NCI-H2171 (cell line): ENCODE measurements around the gene MRTFB.
"Not testable (repeated sequence)": the region's sequence is repeated elsewhere in the genome, so short reads cannot be mapped to it uniquely, and the experiment has no call there.

Experiments
- DNase-seq: peaks from one replicate; lab custom pipeline; 2025; lab: John Stamatoyannopoulos, UW

MRTFB gene, protein sequence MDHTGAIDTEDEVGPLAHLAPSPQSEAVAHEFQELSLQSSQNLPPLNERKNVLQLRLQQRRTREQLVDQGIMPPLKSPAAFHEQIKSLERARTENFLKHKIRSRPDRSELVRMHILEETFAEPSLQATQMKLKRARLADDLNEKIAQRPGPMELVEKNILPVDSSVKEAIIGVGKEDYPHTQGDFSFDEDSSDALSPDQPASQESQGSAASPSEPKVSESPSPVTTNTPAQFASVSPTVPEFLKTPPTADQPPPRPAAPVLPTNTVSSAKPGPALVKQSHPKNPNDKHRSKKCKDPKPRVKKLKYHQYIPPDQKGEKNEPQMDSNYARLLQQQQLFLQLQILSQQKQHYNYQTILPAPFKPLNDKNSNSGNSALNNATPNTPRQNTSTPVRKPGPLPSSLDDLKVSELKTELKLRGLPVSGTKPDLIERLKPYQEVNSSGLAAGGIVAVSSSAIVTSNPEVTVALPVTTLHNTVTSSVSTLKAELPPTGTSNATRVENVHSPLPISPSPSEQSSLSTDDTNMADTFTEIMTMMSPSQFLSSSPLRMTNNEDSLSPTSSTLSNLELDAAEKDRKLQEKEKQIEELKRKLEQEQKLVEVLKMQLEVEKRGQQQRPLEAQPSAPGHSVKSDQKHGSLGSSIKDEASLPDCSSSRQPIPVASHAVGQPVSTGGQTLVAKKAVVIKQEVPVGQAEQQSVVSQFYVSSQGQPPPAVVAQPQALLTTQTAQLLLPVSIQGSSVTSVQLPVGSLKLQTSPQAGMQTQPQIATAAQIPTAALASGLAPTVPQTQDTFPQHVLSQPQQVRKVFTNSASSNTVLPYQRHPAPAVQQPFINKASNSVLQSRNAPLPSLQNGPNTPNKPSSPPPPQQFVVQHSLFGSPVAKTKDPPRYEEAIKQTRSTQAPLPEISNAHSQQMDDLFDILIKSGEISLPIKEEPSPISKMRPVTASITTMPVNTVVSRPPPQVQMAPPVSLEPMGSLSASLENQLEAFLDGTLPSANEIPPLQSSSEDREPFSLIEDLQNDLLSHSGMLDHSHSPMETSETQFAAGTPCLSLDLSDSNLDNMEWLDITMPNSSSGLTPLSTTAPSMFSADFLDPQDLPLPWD

DNA sequence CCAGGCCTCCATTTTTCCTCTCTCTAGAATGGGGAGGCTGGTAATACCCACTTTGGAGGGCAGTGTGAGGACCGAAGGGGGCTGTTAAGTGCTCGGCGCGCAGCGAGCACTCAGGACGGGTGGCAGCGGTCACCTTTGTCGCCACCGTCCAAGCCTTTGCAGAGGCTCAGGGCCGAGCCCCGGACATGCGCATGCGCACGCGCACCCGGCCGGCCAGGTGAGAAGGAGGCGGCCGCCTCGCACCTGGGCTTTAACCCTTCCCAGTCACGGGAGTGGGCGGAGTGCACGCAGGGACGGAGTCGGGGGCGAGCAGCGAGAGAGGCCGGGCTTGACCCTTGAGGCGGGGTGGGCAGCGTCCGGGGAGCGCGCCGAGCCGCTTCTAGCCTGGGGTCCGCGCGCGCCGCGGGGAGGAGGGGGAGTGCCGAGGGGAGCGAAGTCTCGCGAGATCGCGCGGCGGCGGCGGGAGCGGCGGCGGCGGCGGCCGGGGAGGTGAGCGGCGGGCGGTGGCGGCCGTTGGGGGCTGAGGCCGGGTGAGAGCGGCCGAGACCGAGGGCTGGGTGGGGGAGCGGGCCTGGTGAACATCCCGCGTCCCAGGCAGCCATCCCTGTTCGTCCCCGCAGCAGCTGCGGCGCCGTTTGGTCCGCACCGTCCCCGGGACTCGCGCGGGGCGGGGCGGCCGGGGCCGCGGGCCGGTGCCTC is at the start of gene MRTFB:
TSS of gene MRTFB (plus strand) at position 443 of the 699 bp plus-strand sequence. CDS start 69,288 bp downstream, outside the sequence.
- peak; percentile 64 for DNase-seq

DNA sequence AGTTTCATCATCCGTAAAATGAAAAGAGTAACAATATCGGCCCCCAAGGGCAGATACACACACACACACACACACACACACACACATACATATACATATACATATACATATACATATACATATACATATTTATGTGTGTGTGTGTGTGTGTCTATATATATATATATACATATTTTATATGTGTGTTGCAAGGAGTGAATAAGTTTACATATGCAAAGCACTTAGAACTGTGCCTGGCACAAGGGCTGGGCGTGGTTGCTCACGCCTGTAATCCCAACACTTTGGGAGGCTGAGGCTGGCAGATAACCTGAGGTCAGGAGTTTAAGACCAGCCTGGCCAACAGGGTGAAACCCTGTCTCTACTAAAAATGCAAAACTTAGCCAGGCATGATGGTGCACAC is 47.6 kb upstream of the MRTFB start:
- DNase-seq: not testable (repeated sequence)

DNA sequence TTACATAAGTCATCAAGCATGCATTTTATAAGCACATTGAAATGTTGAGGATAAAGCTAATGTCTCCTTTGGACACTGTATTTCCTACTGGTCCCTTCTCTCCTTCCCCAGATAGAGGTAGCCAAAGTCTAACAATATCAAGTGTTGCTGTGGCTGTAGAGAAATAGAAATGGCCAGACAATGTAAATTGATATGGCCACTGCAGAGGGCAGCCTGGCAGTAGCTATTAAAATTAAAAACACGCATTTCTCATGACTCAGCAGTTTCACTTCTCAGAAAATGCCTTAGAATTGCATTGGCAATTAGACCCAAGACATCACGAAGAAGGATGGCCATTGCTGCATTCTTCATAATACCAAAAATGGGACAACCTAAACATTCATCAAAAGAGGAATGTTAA is 46.8 kb upstream of the MRTFB start:
- DNase-seq: no peak

DNA sequence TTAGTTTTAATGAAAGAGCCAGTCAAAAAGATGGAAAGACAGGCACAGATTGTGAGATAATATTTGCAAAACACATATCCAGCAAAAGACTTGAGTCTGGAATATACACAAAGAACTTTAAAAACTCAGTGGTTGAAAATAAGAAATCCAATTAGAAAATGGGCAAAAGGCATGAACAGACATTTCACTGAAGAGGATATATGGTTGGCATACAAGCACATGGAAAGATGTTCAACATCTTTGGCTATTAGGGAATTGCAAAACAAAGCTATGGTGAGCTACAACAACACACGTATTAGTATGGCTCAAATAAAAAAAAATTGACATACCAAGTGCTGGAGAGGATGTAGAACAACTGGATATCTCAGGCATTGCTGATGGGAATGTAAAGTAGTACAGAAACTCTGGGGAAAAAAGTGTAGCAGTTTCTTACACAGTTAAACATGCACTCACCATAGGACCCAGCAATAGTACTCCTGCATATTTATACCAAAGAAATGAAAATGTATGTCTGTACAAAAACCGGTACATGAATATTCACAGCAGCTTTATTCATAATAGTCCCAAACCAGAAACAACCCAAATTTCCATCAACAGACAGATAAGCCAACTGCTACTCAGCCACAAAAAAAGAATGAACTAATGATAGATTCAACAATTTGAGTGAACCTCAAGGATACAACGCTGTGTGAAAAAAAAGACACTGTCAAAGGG is 44.4 kb upstream of the MRTFB start:
- DNase-seq: no peak

DNA sequence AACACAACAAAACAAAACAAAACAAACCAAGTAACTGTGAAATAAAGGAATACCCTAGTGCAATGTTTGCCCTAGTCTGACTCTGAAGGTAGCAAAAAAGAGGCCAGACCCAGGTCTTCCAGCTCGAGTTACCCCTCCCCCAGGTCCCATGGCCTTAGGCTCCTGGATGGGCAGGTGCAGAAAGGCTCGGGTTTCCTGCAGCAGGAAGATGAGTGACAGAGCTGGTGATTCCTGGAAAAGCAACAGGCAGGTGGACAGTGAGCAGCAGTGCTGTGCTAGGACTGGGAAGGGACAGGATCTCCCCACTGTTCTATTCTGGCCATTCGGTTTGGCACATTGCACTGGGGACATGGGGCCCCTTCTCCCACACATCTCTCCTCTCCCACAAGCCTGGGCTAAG is 42.9 kb upstream of the MRTFB start:
- DNase-seq: no peak

DNA sequence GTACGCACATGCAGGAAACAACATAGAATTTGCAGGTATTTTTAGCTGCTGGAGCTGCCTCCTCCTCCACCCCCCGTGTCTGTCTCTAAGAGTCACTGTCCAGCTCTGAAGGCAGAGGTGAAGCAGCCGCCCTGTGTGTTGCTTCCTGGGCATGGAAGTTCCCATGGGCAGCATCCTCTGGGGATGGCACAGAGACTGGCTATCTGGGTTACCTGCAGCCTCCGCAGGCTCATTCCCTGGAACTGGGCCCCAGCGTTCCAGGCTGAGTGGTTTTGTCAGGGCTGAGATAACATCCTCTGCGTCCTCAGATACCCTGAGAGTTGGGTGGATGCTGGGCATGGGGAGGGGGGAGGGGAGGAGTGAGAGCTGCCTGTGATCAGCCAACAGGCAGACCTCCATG is 41.5 kb upstream of the MRTFB start:
- no peak for DNase-seq

DNA sequence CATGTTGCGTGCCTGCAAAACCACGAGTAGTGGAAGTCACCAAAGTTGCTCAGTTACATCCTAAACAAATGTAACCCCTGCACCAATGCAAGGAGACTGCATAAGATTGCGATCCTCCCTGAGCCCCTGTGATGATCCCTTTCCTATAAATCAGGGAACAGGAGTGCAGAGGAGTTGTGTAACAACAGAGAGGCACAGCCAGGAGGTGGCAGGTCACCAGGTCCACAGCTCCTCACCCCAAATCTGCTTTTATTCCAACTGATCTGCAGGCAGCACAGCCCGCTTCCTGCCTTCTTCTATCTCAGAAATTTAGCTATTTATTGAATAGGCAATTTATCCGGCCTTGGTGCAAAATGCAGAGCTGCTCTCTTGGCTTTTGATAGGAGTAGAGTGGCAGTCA is 36.0 kb upstream of the MRTFB start:
- DNase-seq: no peak

DNA sequence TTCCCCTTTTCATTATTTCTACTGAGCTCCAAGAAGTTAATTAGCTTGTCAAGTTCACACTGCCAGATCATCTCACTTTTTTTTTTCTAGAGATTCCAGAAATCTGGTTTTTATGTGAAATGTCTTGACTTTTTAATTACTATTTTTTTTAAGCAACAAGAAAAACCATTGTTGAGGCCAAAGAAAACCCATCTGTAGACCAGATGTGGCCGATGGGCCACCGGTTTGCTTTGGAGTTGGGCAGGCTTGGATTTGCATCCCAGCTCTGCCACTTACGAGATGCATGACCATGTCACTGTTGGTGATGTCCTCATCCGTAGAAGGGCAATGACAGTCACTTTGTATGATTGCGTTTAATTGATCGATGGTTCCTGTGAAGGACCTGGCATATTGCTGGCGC is 34.2 kb upstream of the MRTFB start:
- DNase-seq: no peak

DNA sequence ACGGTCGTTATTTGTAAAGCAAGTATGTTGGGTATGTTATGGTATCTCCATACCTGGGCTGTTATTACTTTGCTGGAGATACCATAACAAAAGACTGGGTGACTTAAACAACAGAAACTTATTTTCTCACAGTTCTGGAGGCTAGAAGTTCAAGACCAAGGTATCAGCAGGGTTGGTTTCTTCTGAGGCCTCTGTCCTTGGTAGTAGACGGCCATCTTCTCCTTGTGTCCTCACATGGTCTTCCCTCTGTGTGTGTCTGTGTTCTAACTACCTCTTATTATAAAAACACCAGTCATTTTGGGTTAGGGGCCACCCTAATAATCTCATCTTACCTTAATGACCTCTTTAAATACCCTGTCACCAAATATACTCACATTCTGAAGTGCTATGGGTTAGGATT is 33.2 kb upstream of the MRTFB start:
- DNase-seq: no peak

DNA sequence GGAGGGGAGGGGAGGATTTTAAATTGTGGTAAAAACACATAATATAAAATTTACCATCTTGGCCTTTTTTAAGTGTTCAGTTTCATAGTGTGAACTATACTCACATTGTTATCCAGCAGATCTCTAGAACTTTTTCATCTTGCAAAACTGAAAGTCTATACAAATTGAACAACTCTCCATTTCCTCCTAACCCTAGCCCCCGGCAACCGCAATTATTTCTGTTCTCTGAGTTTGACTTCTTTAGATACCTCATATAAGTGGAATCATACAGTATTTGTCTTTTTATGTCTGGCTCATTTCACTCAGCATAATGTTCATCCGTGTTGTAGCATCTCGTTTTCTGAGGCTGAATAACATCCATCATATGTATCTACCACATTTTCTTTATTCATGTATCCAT is 30.0 kb upstream of the MRTFB start:
- DNase-seq: no peak

DNA sequence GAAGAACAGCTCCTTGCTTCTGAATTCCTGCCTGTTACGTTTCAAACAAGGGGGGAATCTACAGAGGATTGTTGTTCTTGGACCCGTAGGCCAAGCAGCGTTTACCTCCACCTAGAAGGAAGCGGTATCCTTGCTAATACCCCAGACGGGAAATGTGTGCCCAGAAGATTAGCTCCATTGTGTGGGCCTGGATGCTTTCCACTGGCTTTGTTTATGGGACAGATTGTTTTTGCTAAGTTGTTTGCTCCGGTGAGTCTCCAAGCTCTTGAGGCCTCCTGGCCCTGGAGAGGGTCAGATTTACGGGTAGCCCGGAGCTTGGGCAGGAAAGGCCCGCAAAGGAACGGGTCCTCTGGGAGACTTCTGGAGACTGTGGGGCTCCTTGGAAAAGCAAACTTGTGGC is 28.4 kb upstream of the MRTFB start:
- no peak for DNase-seq

DNA sequence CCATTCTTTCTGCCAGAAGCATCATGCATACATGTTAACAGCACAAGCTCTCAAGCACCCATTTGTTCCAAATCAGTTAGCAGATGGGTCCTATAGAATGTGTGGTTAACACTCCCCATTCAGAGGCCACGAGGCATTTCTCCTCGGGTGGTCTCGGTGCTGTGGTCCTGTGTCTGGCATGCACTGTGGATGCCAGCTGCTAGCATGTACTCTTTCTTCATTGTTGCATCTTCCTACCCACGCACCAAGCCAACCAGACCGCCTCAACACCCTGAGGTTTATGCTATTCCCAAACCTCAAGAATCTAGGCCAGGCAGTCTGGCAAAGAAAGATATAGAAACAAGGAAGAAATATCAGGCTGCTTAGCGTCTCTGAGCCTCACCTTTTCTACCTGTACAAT is 27.8 kb upstream of the MRTFB start:
- no peak for DNase-seq

DNA sequence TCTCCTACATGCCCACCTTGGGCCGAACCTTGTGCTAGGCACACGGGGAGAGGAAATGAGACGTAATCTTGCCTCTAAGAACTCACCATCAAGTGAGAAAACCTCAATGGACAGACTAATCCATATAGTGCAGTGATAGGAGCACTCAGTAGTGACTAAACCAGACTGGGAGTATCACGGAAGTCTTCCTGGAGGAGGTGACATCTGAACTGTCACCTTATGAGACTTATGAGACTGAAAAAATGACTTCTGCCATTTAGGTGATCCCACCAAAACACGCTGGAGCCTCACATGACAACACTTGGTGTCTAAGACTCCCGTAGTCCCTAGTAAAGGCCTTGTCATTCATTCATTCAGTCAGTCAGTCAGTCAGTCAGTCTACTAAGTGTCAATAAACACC is 27.3 kb upstream of the MRTFB start:
- no peak for DNase-seq

DNA sequence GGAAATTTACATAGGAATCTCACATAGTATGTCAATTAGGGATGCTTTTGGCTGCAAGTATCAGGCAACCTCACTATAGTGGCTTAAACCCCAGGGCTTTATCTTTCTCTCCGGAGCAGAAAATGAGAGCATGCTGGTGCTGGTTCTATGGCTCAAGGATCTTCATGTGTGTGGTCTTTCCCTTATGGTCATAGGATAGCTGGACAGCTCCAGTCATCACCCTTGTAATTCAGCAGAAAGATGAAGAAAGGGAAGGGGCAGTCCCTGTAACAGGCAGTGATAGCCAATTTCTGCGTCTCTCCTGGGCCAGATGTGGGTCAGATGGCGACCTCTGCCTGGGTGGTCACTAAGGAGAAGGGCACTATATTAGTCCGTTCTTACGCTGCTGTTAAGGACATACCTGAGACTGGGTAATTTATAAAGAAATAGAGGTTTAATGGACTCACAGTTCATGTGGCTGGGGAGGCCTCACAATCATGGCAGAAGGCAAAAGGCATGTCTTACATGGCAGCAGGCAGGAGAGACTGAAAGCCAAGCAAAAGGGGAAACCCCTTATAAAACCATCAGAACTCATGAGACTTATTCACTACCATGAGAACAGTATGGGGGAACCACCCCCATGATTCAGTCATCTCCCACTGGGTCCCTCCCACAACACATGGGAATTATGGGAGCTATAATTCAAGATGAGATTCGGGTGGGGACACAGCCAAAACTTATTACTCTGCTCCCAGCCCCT is 23.8 kb upstream of the MRTFB start:
- DNase-seq: not testable (repeated sequence)

DNA sequence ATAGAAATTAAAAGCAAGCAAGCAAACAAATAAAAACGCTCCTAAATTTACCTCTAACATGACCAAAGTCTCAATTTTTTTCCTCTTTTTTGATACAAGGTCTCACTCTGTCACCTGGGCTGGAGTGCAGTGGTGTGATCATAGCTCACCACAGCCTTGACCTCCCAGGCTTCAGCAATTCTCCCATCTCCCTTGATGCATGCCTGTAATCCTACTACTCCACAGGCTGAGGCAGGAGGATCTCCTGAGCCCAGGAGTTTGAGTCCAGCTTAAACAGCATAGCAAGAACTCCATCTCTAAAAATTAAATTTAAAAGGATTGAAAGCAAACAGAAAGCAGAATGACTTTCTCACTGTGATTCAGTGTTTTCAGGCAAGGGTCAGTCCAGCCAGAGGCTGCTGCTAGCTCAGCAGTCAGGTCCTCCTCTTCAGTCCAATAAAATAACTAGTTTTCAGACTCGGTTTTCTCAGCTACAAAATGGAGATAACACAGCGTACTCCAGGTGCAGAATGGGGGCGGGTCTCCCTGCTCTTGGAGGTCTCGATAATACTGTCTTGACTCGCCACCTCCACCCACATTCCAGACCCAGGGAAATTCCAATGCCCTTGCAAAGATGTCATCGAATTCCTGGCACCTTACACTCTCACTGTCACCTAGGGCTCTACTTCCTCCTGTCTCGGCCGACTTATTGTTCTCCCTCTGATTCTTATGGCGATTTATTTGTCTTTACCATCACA is 20.7 kb upstream of the MRTFB start:
- no peak for DNase-seq

DNA sequence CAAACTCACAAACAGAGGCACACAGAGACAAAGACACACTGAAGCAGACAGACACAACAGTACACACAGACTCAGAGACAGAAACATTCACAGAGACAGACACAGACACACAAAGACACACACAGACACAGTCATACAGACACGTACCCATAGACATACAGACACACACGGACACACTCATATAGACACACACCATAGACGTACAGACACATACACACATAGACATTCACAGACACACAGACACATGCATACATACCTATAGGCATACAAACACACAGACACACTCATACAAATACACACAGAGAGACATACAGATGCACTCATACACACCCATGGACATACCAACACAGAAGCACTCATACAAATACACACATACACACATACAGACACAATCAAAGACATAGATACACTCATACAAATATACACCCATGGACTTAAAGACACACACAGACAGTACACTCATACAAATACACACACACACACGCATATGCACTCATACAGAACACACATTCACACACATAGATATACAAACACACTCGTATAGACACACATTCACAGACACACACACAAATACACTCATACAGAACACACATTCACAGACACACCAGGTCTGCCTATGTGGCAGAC is 19.9 kb upstream of the MRTFB start:
- DNase-seq: no peak

DNA sequence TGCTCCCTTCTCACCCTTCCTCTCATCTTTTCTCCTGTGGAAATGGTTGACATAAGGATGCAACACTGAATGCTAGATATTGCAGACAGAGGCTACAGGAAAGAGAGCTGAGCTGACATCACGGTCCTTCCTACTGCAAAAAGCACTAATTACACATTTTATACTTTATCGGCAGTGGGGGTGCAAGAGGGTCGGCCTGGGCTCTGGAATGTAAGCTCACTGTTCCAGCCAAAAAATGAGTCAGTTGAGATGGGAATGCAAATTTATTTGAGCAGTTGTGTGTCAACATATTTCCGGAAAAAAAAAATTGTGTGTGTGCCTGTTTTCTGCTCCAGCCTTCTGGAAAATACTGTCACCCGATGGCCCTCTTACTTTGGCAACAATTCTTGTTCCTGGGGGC is 14.1 kb upstream of the MRTFB start:
- DNase-seq: no peak

DNA sequence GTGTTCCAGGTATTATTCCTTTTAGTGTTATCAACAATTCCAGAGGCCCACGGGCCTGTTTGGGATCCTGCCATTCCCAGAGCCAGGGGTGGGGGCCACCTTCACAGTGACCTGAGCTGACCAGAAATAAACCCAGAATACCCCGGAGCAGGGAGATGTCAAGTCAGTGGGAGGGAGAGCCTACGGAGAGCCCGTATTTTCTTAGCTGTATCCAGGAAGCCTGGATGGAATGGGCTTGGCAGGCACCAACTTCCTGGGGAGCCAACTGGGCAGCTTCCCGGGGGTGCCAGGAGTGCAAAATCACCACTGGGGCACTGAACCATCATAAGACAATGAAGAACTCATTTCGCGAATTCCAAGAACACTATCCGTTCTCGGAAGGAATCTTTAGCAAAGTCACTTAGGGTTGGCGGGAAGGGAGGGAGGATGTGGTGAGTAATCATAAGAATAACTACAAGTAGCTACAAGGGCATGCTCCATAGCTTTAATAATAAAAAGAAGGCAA is 13.2 kb upstream of the MRTFB start:
- DNase-seq: no peak

DNA sequence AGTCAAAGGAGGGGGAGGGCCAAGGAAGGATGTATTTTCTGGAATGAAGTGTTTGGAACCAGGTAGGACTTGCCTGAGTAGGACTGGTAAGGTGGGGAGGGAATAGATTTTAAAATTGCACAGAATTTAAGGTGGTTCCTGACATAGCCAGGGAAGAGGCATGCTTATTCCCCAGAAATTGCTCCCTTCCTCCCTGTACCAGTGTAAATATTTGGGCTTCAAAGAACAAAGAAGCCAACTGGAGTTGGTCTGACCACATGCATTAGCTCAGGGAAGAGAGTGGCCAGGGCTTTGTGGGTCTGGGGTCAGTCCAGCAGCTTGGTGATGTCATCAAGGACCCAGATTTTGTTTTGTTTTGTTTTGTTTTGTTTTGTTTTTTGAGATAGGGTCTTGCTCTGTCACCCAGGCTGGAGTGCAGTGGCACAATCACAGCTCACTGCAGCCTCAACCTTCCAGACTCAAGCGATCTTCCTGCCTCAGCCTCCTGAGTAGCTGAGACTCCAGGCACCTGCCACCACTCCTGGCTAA is 9.3 kb upstream of the MRTFB start:
- DNase-seq: no peak
